ENCODE results near the gene CNNM1.

CNNM1 gene

GRCh38 chr10:99347672-99348071 is 18.5 kb downstream of the CNNM1 start:
- no peak overlapping the region for H3K27ac ChIP-seq (ENCODE audit: low read length, poor library complexity, severe bottlenecking)
- 86% methylated on average over 4 of the region's 5 CpGs for WGBS
- H2BK5ac ChIP-seq (ENCODE audit: low read depth, low read length, poor library complexity, severe bottlenecking) = no peak overlapping the region
- H3K14ac ChIP-seq (ENCODE audit: low read length in 2 of 2) = peak overlapping the region in 1 of 2 experiments; percentile 0
- H3K36me3 ChIP-seq (ENCODE audit: control insufficient read depth in 1 of 2, insufficient read depth in 2 of 2, low read depth in 1 of 2, low read length in 2 of 2) = no peaks in the 10 kb centered on the region
- no peak overlapping the region for H2AK5ac ChIP-seq (ENCODE audit: low read length, severe bottlenecking)
- no peak overlapping the region for H3K9ac ChIP-seq (ENCODE audit: low read length)
- no peak overlapping the region for H3K4me3 ChIP-seq (ENCODE audit: insufficient read depth in 1 of 2, low read depth in 1 of 2, low read length in 2 of 2)
- no peak overlapping the region for H2AFZ ChIP-seq (ENCODE audit: low read depth, low read length)
- peak overlapping the region; percentile 39 for H4K8ac ChIP-seq (ENCODE audit: low read length)
- H3K4me1 ChIP-seq (ENCODE audit: control insufficient read depth, insufficient read depth, low read depth, low read length) = no peaks in the 10 kb centered on the region
- H2BK120ac ChIP-seq (ENCODE audit: low read depth, low read length) = no peak overlapping the region
- H3K4me2 ChIP-seq (ENCODE audit: low read length, poor library complexity, severe bottlenecking) = no peak overlapping the region
- DNase-seq = no peak
- no peaks in the 10 kb centered on the region for H3K79me1 ChIP-seq (replicated peaks; ENCODE audit: low read length, poor library complexity, severe bottlenecking)
- peak overlapping the region in 1 of 2 experiments; percentile 20 for H3K18ac ChIP-seq (ENCODE audit: low read depth in 1 of 2, low read length in 2 of 2)
- no peak overlapping the region for H2BK12ac ChIP-seq (ENCODE audit: low read length in 2 of 2)
- no peak overlapping the region for H2BK15ac ChIP-seq (ENCODE audit: low read depth, poor library complexity, severe bottlenecking)
- peaks cover 2 to 9% of the 10 kb centered on the region in 2 experiments for H3K27me3 ChIP-seq (ENCODE audit: control insufficient read depth in 1 of 2, insufficient read depth in 1 of 2, low read length in 2 of 2)
- no peak overlapping the region for H3K23ac ChIP-seq (ENCODE audit: low read length in 2 of 2)
- peak overlapping the region; percentile 67 for H4K91ac ChIP-seq (ENCODE audit: low read length)
- H3K9me3 ChIP-seq (ENCODE audit: control insufficient read depth, low read length) = no peaks in the 10 kb centered on the region
- no peak overlapping the region for H3K4ac ChIP-seq (ENCODE audit: low read depth in 1 of 2, low read length in 2 of 2)

GRCh38 chr10:99353182-99353581 is 24.0 kb downstream of the CNNM1 start:
- no peak overlapping the region for H3K18ac ChIP-seq (ENCODE audit: low read depth in 1 of 2, low read length in 2 of 2)
- H2BK12ac ChIP-seq (ENCODE audit: low read length in 2 of 2) = no peak overlapping the region
- no peak overlapping the region for H3K4me3 ChIP-seq (ENCODE audit: insufficient read depth in 1 of 2, low read depth in 1 of 2, low read length in 2 of 2)
- peaks cover 10 to 22% of the 10 kb centered on the region in 2 experiments for H3K27me3 ChIP-seq (ENCODE audit: control insufficient read depth in 1 of 2, insufficient read depth in 1 of 2, low read length in 2 of 2)
- H3K9me3 ChIP-seq (ENCODE audit: control insufficient read depth, low read length) = no peaks in the 10 kb centered on the region
- no peak overlapping the region for H3K14ac ChIP-seq (ENCODE audit: low read length in 2 of 2)
- H3K27ac ChIP-seq (ENCODE audit: low read length, poor library complexity, severe bottlenecking) = no peak overlapping the region
- no peak overlapping the region for H4K8ac ChIP-seq (ENCODE audit: low read length)
- no peak overlapping the region for H3K9ac ChIP-seq (ENCODE audit: low read length)
- no peak overlapping the region for H2BK15ac ChIP-seq (ENCODE audit: low read depth, poor library complexity, severe bottlenecking)
- H3K79me1 ChIP-seq (replicated peaks; ENCODE audit: low read length, poor library complexity, severe bottlenecking) = no peaks in the 10 kb centered on the region
- H2BK5ac ChIP-seq (ENCODE audit: low read depth, low read length, poor library complexity, severe bottlenecking) = no peak overlapping the region
- DNase-seq = no peak
- H3K23ac ChIP-seq (ENCODE audit: low read length in 2 of 2) = no peak overlapping the region
- WGBS = 83% methylated on average over 1 of the region's 1 CpG
- H2AFZ ChIP-seq (ENCODE audit: low read depth, low read length) = no peak overlapping the region
- peak overlapping the region; percentile 66 for H4K91ac ChIP-seq (ENCODE audit: low read length)
- H2BK120ac ChIP-seq (ENCODE audit: low read depth, low read length) = no peak overlapping the region
- H3K36me3 ChIP-seq (ENCODE audit: control insufficient read depth in 1 of 2, insufficient read depth in 2 of 2, low read depth in 1 of 2, low read length in 2 of 2) = no peaks in the 10 kb centered on the region
- no peak overlapping the region for H2AK5ac ChIP-seq (ENCODE audit: low read length, severe bottlenecking)
- H3K4me2 ChIP-seq (ENCODE audit: low read length, poor library complexity, severe bottlenecking) = no peak overlapping the region
- no peak overlapping the region for H3K4ac ChIP-seq (ENCODE audit: low read depth in 1 of 2, low read length in 2 of 2)
- no peaks in the 10 kb centered on the region for H3K4me1 ChIP-seq (ENCODE audit: control insufficient read depth, insufficient read depth, low read depth, low read length)

DNA sequence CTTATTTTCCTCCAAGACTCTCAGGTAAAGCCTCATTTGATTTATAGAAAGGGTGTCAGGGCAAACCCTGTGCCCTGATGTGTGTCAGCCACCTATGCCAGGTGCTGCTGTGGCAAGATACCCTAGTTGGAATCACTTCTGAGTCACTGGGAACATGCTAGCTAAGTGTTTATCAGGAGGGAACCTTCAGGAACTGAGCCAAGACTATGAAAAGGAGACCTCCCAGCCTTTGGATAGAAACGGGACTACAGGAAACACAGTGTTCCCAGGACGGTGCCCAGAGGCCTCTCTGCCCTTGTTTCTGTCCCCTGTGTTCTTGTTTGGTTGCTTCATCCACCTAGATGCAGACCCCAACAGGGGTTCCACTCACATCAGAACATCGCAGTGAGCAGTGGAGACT is 28.5 kb downstream of the CNNM1 start:
- Histone ChIP-seq H4K91ac (ENCODE audit: low read length) (no peak overlapping the region), H3K79me1 (replicated peaks; ENCODE audit: low read length, poor library complexity, severe bottlenecking) (no peaks in the 10 kb centered on the region), H3K4ac (ENCODE audit: low read depth in 1 of 2, low read length in 2 of 2) (no peak overlapping the region), H3K14ac (ENCODE audit: low read length in 2 of 2) (no peak overlapping the region), H3K27me3 (ENCODE audit: control insufficient read depth in 1 of 2, insufficient read depth in 1 of 2, low read length in 2 of 2) (peaks cover 8 to 21% of the 10 kb centered on the region in 2 experiments), H4K8ac (ENCODE audit: low read length) (no peak overlapping the region), H3K36me3 (ENCODE audit: control insufficient read depth in 1 of 2, insufficient read depth in 2 of 2, low read depth in 1 of 2, low read length in 2 of 2) (no peaks in the 10 kb centered on the region), H3K18ac (ENCODE audit: low read depth in 1 of 2, low read length in 2 of 2) (no peak overlapping the region), H3K9ac (ENCODE audit: low read length) (no peak overlapping the region), H3K4me2 (ENCODE audit: low read length, poor library complexity, severe bottlenecking) (no peak overlapping the region), H3K4me3 (ENCODE audit: insufficient read depth in 1 of 2, low read depth in 1 of 2, low read length in 2 of 2) (no peak overlapping the region), H2BK120ac (ENCODE audit: low read depth, low read length) (no peak overlapping the region), H3K23ac (ENCODE audit: low read length in 2 of 2) (no peak overlapping the region), H2BK15ac (ENCODE audit: low read depth, poor library complexity, severe bottlenecking) (no peak overlapping the region), H2AK5ac (ENCODE audit: low read length, severe bottlenecking) (no peak overlapping the region), H2AFZ (ENCODE audit: low read depth, low read length) (no peak overlapping the region), H2BK12ac (ENCODE audit: low read length in 2 of 2) (no peak overlapping the region), H2BK5ac (ENCODE audit: low read depth, low read length, poor library complexity, severe bottlenecking) (no peak overlapping the region), H3K27ac (ENCODE audit: low read length, poor library complexity, severe bottlenecking) (no peak overlapping the region), H3K9me3 (ENCODE audit: control insufficient read depth, low read length) (no peaks in the 10 kb centered on the region), H3K4me1 (ENCODE audit: control insufficient read depth, insufficient read depth, low read depth, low read length) (no peaks in the 10 kb centered on the region)
- WGBS = 68% methylated on average over 3 of the region's 3 CpGs
- DNase-seq = no peak

- Histone ChIP-seq H3K4me3 (ENCODE audit: insufficient read depth in 1 of 2, low read depth in 1 of 2, low read length in 2 of 2) (no peak overlapping the region), H3K18ac (ENCODE audit: low read depth in 1 of 2, low read length in 2 of 2) (no peak overlapping the region), H3K36me3 (ENCODE audit: control insufficient read depth in 1 of 2, insufficient read depth in 2 of 2, low read depth in 1 of 2, low read length in 2 of 2) (no peaks in the 10 kb centered on the region), H2BK5ac (ENCODE audit: low read depth, low read length, poor library complexity, severe bottlenecking) (no peak overlapping the region), H3K4me2 (ENCODE audit: low read length, poor library complexity, severe bottlenecking) (no peak overlapping the region), H3K9me3 (ENCODE audit: control insufficient read depth, low read length) (no peaks in the 10 kb centered on the region), H3K23ac (ENCODE audit: low read length in 2 of 2) (no peak overlapping the region), H3K4me1 (ENCODE audit: control insufficient read depth, insufficient read depth, low read depth, low read length) (no peaks in the 10 kb centered on the region), H2BK120ac (ENCODE audit: low read depth, low read length) (no peak overlapping the region), H2BK12ac (ENCODE audit: low read length in 2 of 2) (no peak overlapping the region), H3K9ac (ENCODE audit: low read length) (no peak overlapping the region), H3K14ac (ENCODE audit: low read length in 2 of 2) (no peak overlapping the region), H3K79me1 (replicated peaks; ENCODE audit: low read length, poor library complexity, severe bottlenecking) (no peaks in the 10 kb centered on the region), H4K91ac (ENCODE audit: low read length) (no peak overlapping the region), H2AFZ (ENCODE audit: low read depth, low read length) (no peak overlapping the region), H3K4ac (ENCODE audit: low read depth in 1 of 2, low read length in 2 of 2) (no peak overlapping the region), H2BK15ac (ENCODE audit: low read depth, poor library complexity, severe bottlenecking) (no peak overlapping the region), H2AK5ac (ENCODE audit: low read length, severe bottlenecking) (no peak overlapping the region), H3K27me3 (ENCODE audit: control insufficient read depth in 1 of 2, insufficient read depth in 1 of 2, low read length in 2 of 2) (peaks cover 4 to 23% of the 10 kb centered on the region in 2 experiments), H3K27ac (ENCODE audit: low read length, poor library complexity, severe bottlenecking) (no peak overlapping the region), H4K8ac (ENCODE audit: low read length) (no peak overlapping the region)
- WGBS = 54% methylated on average over 1 of the region's 1 CpG
- DNase-seq = no peak
Measured at GRCh38 chr10:99358101-99358500, 28.9 kb downstream of the CNNM1 start.
